HepG2 (cell line): Measurements from ENCODE around the gene ZNF764. TPM values are rescaled to one million over a fixed set of nuclear protein-coding genes. Genes with fewer than 3 reads are reported as not detected.

Source experiments
- MIER3 ChIP-seq: IDR thresholded peaks from 2 replicates; pipeline ENCODE4 v1.6.1; 2016; ENCODE audit warnings: missing compliant biosample characterization, borderline replicate concordance
- NFRKB ChIP-seq: fragments of 450-650 bp; IDR thresholded peaks from 2 replicates; pipeline ENCODE4 v1.6.1; 2017
- ZFP82 ChIP-seq: sonication (generic); formaldehyde crosslinking; IDR thresholded peaks from 2 replicates; pipeline ENCODE4 v1.5.1; 2020; ENCODE audit warnings: mild to moderate bottlenecking, missing genetic modification reagents, borderline replicate concordance
- ZMYM2 ChIP-seq: sonication (generic); formaldehyde crosslinking; IDR thresholded peaks from 2 replicates; pipeline ENCODE4 v1.8.0; 2022; ENCODE audit warnings: mild to moderate bottlenecking, missing genetic modification reagents
- ZNF569 ChIP-seq: sonication (generic); formaldehyde crosslinking; IDR thresholded peaks from 2 replicates; pipeline ENCODE4 v1.5.0; 2020; ENCODE audit warnings: mild to moderate bottlenecking, missing genetic modification reagents, moderate library complexity, borderline replicate concordance
- polyA plus RNA-seq, 8 experiments: library from polyadenylated mRNA; depleted of rRNA in 3 of 8; stranded (reverse) in 7 of 8; unstranded in 1 of 8; fragments of >200 nt; fragmentation: Illumina TruSeq in 4 of 8; extraction: Trizol in 4 of 8; gene quantifications; 2 replicates each; pipeline versions ENCODE4 v1.2.1 to v1.2.3, GENCODE V29; 2011 to 2016; ENCODE audit warnings: low read depth in 4 of 8, missing spikeins in 1 of 8, mixed read lengths in 1 of 8; ENCODE audit not compliant: insufficient read depth in 1 of 8
- total RNA-seq, 5 experiments: library from RNA; depleted of rRNA; stranded (reverse); fragments of >200 nt; fragmentation: Illumina TruSeq; extraction: Trizol; gene quantifications; 2 replicates each; pipeline ENCODE4 v1.2.3, GENCODE V29; 2016; ENCODE audit warnings: low read depth in 1 of 5
- TF ChIP-seq, protein P1 (sequence below): sonication (generic); formaldehyde crosslinking; IDR thresholded peaks from 2 replicates; pipeline ENCODE4 v1.5.0; 2020; ENCODE audit warnings: missing genetic modification reagents, mild to moderate bottlenecking, borderline replicate concordance
- TF ChIP-seq, protein P2 (sequence below): sonication (generic); formaldehyde crosslinking; IDR thresholded peaks from 2 replicates; pipeline ENCODE4 v1.8.0; 2022; ENCODE audit warnings: mild to moderate bottlenecking, missing genetic modification reagents, borderline replicate concordance
- TF ChIP-seq, protein P3 (sequence below): sonication (generic); formaldehyde crosslinking; IDR thresholded peaks from 2 replicates; pipeline ENCODE4 v1.4.0; 2020; ENCODE audit warnings: low read depth, mild to moderate bottlenecking, missing genetic modification reagents
- TF ChIP-seq, protein P4 (sequence below), 2 experiments: sonication (generic) in 1 of 2; formaldehyde crosslinking in 1 of 2; IDR thresholded peaks; 2 replicates each; pipeline versions ENCODE4 v1.6.1 to v1.9.0; 2014 to 2022; ENCODE audit warnings: antibody characterized with exemption in 1 of 2, borderline replicate concordance in 1 of 2, inconsistent platforms in 1 of 2, low read depth in 1 of 2, missing genetic modification reagents in 1 of 2
- TF ChIP-seq, protein P5 (sequence below): sonication (generic); formaldehyde crosslinking; IDR thresholded peaks from 2 replicates; pipeline ENCODE4 v1.4.0; 2020; ENCODE audit warnings: mild to moderate bottlenecking, missing genetic modification reagents
- TF ChIP-seq, protein P6 (sequence below): sonication (generic); formaldehyde crosslinking; IDR thresholded peaks from 2 replicates; pipeline ENCODE4 v1.8.0; 2022; ENCODE audit warnings: missing genetic modification reagents, mild to moderate bottlenecking, moderate library complexity, borderline replicate concordance

Gene ZNF764
- total and polyA plus RNA-seq, 2 of the 13 experiments (the other 11 are each of a cell fraction or from before 2014, with no cell fraction given): 4.1 to 9.1 TPM

DNA sequence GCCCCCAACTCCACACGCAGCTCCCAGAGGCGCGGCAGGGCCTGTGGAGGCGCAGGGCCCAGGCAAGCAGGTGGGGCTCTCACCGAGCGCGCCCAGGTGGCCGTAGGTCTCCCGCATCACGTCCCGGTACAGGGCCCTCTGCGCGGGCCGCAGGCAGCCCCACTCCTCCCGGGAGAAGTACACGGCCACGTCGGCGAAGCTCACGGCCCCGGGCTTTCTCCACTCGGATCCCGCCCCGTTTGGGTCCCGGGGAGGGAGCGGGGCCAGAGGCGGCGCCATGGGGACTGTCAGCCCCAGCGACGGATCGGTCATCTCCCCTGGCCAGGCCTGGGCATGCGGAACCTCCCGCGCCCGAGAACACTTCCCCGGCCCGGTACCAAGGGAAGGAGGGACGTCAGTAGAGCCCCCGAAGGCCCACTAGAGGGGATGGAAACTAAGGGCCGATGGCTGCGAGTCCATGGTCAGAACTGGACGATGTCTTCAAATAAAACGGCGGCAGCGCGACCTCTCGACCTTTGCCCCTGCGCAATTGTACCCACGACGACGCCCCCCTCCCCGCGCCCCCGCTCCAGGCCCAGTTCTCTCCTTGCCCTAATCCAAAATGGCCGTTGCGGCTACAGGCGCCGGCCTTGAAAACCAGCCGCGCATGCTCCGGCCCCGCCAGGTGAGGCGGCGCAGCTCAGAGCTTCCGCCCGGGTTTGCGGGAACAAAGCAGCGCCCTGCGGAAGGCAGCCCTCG, 23.6 kb downstream of the ZNF764 start, which contains the start of gene ZNF747 (continued):
- TF ChIP-seq NFRKB (no peak), ZNF569 (CRISPR knock-in tag) (0 out of 2 replicates have a peak, but pooled peaks have one; percentile 30), ZMYM2 (CRISPR knock-in tag) (peak; percentile 76; the same call in 1 of the 2 replicates), ZFP82 (CRISPR knock-in tag) (no peak), MIER3 (CRISPR knock-in tag) (no peak)
- TF ChIP-seq, protein P1, sequence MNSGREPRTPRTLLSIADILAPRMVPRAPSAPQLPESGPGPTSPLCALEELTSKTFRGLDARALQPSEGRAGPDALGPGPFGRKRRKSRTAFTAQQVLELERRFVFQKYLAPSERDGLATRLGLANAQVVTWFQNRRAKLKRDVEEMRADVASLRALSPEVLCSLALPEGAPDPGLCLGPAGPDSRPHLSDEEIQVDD (CRISPR knock-in tag): peak; percentile 57; the same call in 1 of the 2 replicates
- TF ChIP-seq, protein P2, sequence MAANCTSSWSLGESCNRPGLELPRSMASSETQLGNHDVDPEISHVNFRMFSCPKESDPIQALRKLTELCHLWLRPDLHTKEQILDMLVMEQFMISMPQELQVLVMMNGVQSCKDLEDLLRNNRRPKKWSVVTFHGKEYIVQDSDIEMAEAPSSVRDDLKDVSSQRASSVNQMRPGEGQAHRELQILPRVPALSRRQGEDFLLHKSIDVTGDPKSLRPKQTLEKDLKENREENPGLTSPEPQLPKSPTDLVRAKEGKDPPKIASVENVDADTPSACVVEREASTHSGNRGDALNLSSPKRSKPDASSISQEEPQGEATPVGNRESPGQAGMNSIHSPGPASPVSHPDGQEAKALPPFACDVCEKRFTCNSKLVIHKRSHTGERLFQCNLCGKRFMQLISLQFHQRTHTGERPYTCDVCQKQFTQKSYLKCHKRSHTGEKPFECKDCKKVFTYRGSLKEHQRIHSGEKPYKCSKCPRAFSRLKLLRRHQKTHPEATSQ: no peak; the same call in 1 of the 2 replicates
- TF ChIP-seq, protein P3, sequence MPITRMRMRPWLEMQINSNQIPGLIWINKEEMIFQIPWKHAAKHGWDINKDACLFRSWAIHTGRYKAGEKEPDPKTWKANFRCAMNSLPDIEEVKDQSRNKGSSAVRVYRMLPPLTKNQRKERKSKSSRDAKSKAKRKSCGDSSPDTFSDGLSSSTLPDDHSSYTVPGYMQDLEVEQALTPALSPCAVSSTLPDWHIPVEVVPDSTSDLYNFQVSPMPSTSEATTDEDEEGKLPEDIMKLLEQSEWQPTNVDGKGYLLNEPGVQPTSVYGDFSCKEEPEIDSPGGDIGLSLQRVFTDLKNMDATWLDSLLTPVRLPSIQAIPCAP (CRISPR knock-in tag): peak; percentile 3; the same call in 1 of the 2 replicates
- TF ChIP-seq, protein P4, sequence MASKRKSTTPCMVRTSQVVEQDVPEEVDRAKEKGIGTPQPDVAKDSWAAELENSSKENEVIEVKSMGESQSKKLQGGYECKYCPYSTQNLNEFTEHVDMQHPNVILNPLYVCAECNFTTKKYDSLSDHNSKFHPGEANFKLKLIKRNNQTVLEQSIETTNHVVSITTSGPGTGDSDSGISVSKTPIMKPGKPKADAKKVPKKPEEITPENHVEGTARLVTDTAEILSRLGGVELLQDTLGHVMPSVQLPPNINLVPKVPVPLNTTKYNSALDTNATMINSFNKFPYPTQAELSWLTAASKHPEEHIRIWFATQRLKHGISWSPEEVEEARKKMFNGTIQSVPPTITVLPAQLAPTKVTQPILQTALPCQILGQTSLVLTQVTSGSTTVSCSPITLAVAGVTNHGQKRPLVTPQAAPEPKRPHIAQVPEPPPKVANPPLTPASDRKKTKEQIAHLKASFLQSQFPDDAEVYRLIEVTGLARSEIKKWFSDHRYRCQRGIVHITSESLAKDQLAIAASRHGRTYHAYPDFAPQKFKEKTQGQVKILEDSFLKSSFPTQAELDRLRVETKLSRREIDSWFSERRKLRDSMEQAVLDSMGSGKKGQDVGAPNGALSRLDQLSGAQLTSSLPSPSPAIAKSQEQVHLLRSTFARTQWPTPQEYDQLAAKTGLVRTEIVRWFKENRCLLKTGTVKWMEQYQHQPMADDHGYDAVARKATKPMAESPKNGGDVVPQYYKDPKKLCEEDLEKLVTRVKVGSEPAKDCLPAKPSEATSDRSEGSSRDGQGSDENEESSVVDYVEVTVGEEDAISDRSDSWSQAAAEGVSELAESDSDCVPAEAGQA (IDR thresholded peaks at IDR 0.05; ENCODE audit: low read depth): peak; percentile 100
- TF ChIP-seq, protein P4 (CRISPR knock-in tag; IDR thresholded peaks at IDR 0.05; ENCODE audit: borderline replicate concordance): peak; percentile 83; the same call in 1 of the 2 replicates
- TF ChIP-seq, protein P5, sequence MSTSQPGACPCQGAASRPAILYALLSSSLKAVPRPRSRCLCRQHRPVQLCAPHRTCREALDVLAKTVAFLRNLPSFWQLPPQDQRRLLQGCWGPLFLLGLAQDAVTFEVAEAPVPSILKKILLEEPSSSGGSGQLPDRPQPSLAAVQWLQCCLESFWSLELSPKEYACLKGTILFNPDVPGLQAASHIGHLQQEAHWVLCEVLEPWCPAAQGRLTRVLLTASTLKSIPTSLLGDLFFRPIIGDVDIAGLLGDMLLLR (CRISPR knock-in tag): peak; percentile 8; the same call in 1 of the 2 replicates
- TF ChIP-seq, protein P6, sequence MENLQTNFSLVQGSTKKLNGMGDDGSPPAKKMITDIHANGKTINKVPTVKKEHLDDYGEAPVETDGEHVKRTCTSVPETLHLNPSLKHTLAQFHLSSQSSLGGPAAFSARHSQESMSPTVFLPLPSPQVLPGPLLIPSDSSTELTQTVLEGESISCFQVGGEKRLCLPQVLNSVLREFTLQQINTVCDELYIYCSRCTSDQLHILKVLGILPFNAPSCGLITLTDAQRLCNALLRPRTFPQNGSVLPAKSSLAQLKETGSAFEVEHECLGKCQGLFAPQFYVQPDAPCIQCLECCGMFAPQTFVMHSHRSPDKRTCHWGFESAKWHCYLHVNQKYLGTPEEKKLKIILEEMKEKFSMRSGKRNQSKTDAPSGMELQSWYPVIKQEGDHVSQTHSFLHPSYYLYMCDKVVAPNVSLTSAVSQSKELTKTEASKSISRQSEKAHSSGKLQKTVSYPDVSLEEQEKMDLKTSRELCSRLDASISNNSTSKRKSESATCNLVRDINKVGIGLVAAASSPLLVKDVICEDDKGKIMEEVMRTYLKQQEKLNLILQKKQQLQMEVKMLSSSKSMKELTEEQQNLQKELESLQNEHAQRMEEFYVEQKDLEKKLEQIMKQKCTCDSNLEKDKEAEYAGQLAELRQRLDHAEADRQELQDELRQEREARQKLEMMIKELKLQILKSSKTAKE (CRISPR knock-in tag): peak; percentile 58
